Mesenchymal stem cell (in vitro differentiated cells and primary cell): Measurements from ENCODE around the gene CEACAM20.

Experiments
- DNase-seq: peaks from one replicate; pipeline ENCODE4 v3.0.0-alpha.2; 2013
- H2AFZ ChIP-seq: one replicate; pipeline ENCODE4 v1.6.1; 2013; ENCODE audit warnings: low read depth, mild to moderate bottlenecking, control low read depth, inconsistent platforms, low read length, moderate library complexity
- H2AK5ac ChIP-seq: 2 replicates; pipeline ENCODE4 v1.6.1; 2013; ENCODE audit warnings: low read length, moderate library complexity, mild to moderate bottlenecking, inconsistent platforms; ENCODE audit not compliant: severe bottlenecking
- H2BK120ac ChIP-seq: one replicate; pipeline ENCODE4 v1.6.1; 2013; ENCODE audit warnings: low read depth, mild to moderate bottlenecking, inconsistent platforms, low read length, moderate library complexity
- H2BK12ac ChIP-seq, 2 experiments: one replicate each; pipeline ENCODE4 v1.6.1; 2013; ENCODE audit warnings: inconsistent platforms in 2 of 2, low read length in 2 of 2, mild to moderate bottlenecking in 2 of 2, moderate library complexity in 2 of 2, control low read depth in 1 of 2
- H2BK15ac ChIP-seq: one replicate; pipeline ENCODE4 v1.6.1; 2013; ENCODE audit warnings: mild to moderate bottlenecking, low read depth, inconsistent platforms; ENCODE audit not compliant: poor library complexity, severe bottlenecking
- H2BK5ac ChIP-seq: 2 replicates; pipeline ENCODE4 v1.6.1; 2013; ENCODE audit warnings: low read depth, mild to moderate bottlenecking, low read length, control low read depth, inconsistent platforms; ENCODE audit not compliant: poor library complexity, severe bottlenecking
- H3K14ac ChIP-seq, 2 experiments: one replicate each; pipeline ENCODE4 v1.6.1; 2013; ENCODE audit warnings: inconsistent platforms in 2 of 2, low read length in 2 of 2, control low read depth in 1 of 2, mild to moderate bottlenecking in 1 of 2, moderate library complexity in 1 of 2
- H3K18ac ChIP-seq, 2 experiments: one replicate each; pipeline ENCODE4 v1.6.1; 2013; ENCODE audit warnings: inconsistent platforms in 2 of 2, low read length in 2 of 2, control low read depth in 1 of 2, low read depth in 1 of 2, mild to moderate bottlenecking in 1 of 2
- H3K23ac ChIP-seq, 2 experiments: one replicate each; pipeline ENCODE4 v1.6.1; 2013; ENCODE audit warnings: inconsistent platforms in 2 of 2, low read length in 2 of 2, mild to moderate bottlenecking in 2 of 2, moderate library complexity in 2 of 2, control low read depth in 1 of 2
- H3K27ac ChIP-seq: 2 replicates; pipeline ENCODE4 v1.5.1; 2013; ENCODE audit warnings: mild to moderate bottlenecking, moderate library complexity, low read length, control low read depth, inconsistent platforms; ENCODE audit not compliant: poor library complexity, severe bottlenecking
- H3K27me3 ChIP-seq, 2 experiments: 2 replicates each; pipeline versions ENCODE4 v1.6.1 to v1.7.0; 2013; ENCODE audit warnings: low read length in 2 of 2, mild to moderate bottlenecking in 2 of 2, moderate library complexity in 2 of 2, control low read depth in 1 of 2, inconsistent platforms in 1 of 2; ENCODE audit not compliant: control insufficient read depth in 1 of 2, insufficient read depth in 1 of 2
- H3K36me3 ChIP-seq, 2 experiments: 2 replicates each; pipeline versions ENCODE4 v1.6.1 to v1.7.0; 2013; ENCODE audit warnings: low read length in 2 of 2, control low read depth in 1 of 2, inconsistent platforms in 1 of 2, low read depth in 1 of 2, mild to moderate bottlenecking in 1 of 2; ENCODE audit not compliant: insufficient read depth in 2 of 2, control insufficient read depth in 1 of 2
- H3K4ac ChIP-seq, 2 experiments: one replicate each; pipeline ENCODE4 v1.6.1; 2013; ENCODE audit warnings: inconsistent platforms in 2 of 2, low read length in 2 of 2, mild to moderate bottlenecking in 2 of 2, moderate library complexity in 2 of 2, control low read depth in 1 of 2, low read depth in 1 of 2
- H3K4me1 ChIP-seq: 2 replicates; pipeline ENCODE4 v1.6.1; 2013; ENCODE audit warnings: low read depth, low read length, control low read depth; ENCODE audit not compliant: control insufficient read depth, insufficient read depth
- H3K4me2 ChIP-seq: 2 replicates; pipeline ENCODE4 v1.6.1; 2013; ENCODE audit warnings: low read length, mild to moderate bottlenecking, inconsistent platforms; ENCODE audit not compliant: poor library complexity, severe bottlenecking
- H3K4me3 ChIP-seq, 2 experiments: 2 replicates each; pipeline versions ENCODE4 v1.5.1 to v1.7.0; 2013; ENCODE audit warnings: low read length in 2 of 2, mild to moderate bottlenecking in 2 of 2, control low read depth in 1 of 2, low read depth in 1 of 2; ENCODE audit not compliant: insufficient read depth in 1 of 2
- H3K79me1 ChIP-seq: replicated peaks from 2 replicates; pipeline ENCODE4 v1.6.1; 2013; ENCODE audit warnings: mild to moderate bottlenecking, control low read depth, low read length, inconsistent platforms; ENCODE audit not compliant: poor library complexity, severe bottlenecking
- H3K9ac ChIP-seq: 2 replicates; pipeline ENCODE4 v1.7.0; 2013; ENCODE audit warnings: mild to moderate bottlenecking, low read length, moderate library complexity
- H3K9me3 ChIP-seq: 2 replicates; pipeline ENCODE4 v1.7.0; 2013; ENCODE audit warnings: mild to moderate bottlenecking, low read length; ENCODE audit not compliant: control insufficient read depth
- H4K8ac ChIP-seq: one replicate; pipeline ENCODE4 v1.6.1; 2013; ENCODE audit warnings: inconsistent platforms, mild to moderate bottlenecking, low read length, moderate library complexity
- H4K91ac ChIP-seq: one replicate; pipeline ENCODE4 v1.6.1; 2013; ENCODE audit warnings: mild to moderate bottlenecking, low read length, inconsistent platforms
- WGBS: methylation state at CpG from one replicate; pipeline ENCODE4 v1.1.7; 2013; ENCODE audit warnings: mixed read lengths; 5-methylcytosine and 5-hydroxymethylcytosine counted together

The CEACAM20 gene

GRCh38 chr19:44574186-44574950 lies 44.9 kb upstream of the CEACAM20 start:
- peaks cover 11% of the 10 kb centered on the region for H3K4me1 ChIP-seq
- no peak overlapping the region for H3K18ac ChIP-seq
- H3K4ac ChIP-seq, result no peak overlapping the region
- H2AK5ac ChIP-seq, result no peak overlapping the region
- no peak overlapping the region for H3K4me2 ChIP-seq
- no peaks in the 10 kb centered on the region for H3K79me1 ChIP-seq
- H2BK5ac ChIP-seq, result no peak overlapping the region
- H3K27me3 ChIP-seq, result peaks cover 4 to 29% of the 10 kb centered on the region in 2 experiments
- H3K27ac ChIP-seq, result no peak overlapping the region
- H2AFZ ChIP-seq, result no peak overlapping the region
- H3K23ac ChIP-seq, result no peak overlapping the region
- H3K14ac ChIP-seq, result no peak overlapping the region
- H4K91ac ChIP-seq, result no peak overlapping the region
- H3K4me3 ChIP-seq, result no peak overlapping the region
- no peak for DNase-seq
- H2BK120ac ChIP-seq, result no peak overlapping the region
- no peak overlapping the region for H2BK12ac ChIP-seq
- 78% methylated on average over 8 of the region's 8 CpGs for WGBS
- no peaks in the 10 kb centered on the region for H3K36me3 ChIP-seq
- no peak overlapping the region for H4K8ac ChIP-seq
- H3K9me3 ChIP-seq, result no peaks in the 10 kb centered on the region
- H3K9ac ChIP-seq, result no peak overlapping the region
- H2BK15ac ChIP-seq, result no peak overlapping the region

- Histone ChIP-seq H3K23ac (no peak overlapping the region), H3K4me2 (no peak overlapping the region), H4K8ac (no peak overlapping the region), H3K79me1 (no peaks in the 10 kb centered on the region), H2AFZ (no peak overlapping the region), H2BK5ac (no peak overlapping the region), H2BK12ac (no peak overlapping the region), H2BK15ac (no peak overlapping the region), H4K91ac (no peak overlapping the region), H3K27ac (no peak overlapping the region), H3K4ac (no peak overlapping the region), H3K36me3 (no peaks in the 10 kb centered on the region), H3K9ac (no peak overlapping the region), H3K18ac (no peak overlapping the region), H2AK5ac (no peak overlapping the region), H3K27me3 (peaks cover 4 to 33% of the 10 kb centered on the region in 2 experiments), H3K4me3 (no peak overlapping the region), H3K4me1 (peaks cover 11% of the 10 kb centered on the region), H3K9me3 (no peaks in the 10 kb centered on the region), H3K14ac (no peak overlapping the region), H2BK120ac (no peak overlapping the region)
- WGBS, result 77% methylated on average over 3 of the region's 4 CpGs
- DNase-seq, result no peak
These were observed 44.2 kb upstream of the CEACAM20 start for GRCh38 chr19:44573627-44574026.

GRCh38 chr19:44573183-44573582 lies 43.7 kb upstream of the CEACAM20 start:
- Histone ChIP-seq H4K91ac (no peak overlapping the region), H3K4me2 (no peak overlapping the region), H4K8ac (no peak overlapping the region), H2AFZ (no peak overlapping the region), H2BK5ac (no peak overlapping the region), H3K14ac (no peak overlapping the region), H3K27ac (no peak overlapping the region), H3K36me3 (no peaks in the 10 kb centered on the region), H3K27me3 (peaks cover 4 to 35% of the 10 kb centered on the region in 2 experiments), H3K18ac (no peak overlapping the region), H3K4me3 (no peak overlapping the region), H2BK12ac (no peak overlapping the region), H3K4ac (no peak overlapping the region), H3K79me1 (no peaks in the 10 kb centered on the region), H3K9me3 (no peaks in the 10 kb centered on the region), H3K9ac (no peak overlapping the region), H3K4me1 (peaks cover 11% of the 10 kb centered on the region), H2BK15ac (no peak overlapping the region), H2BK120ac (no peak overlapping the region), H2AK5ac (no peak overlapping the region), H3K23ac (no peak overlapping the region)
- WGBS, result 94% methylated on average over 4 of the region's 4 CpGs
- DNase-seq, result no peak

- Histone ChIP-seq H2BK12ac (no peak overlapping the region), H4K8ac (no peak overlapping the region), H4K91ac (no peak overlapping the region), H3K4me1 (peaks cover 11% of the 10 kb centered on the region), H3K4me3 (no peak overlapping the region), H3K9ac (no peak overlapping the region), H2AFZ (no peak overlapping the region), H3K18ac (no peak overlapping the region), H3K4me2 (no peak overlapping the region), H2AK5ac (no peak overlapping the region), H2BK15ac (no peak overlapping the region), H3K27me3 (peaks cover 8 to 41% of the 10 kb centered on the region in 2 experiments), H3K23ac (no peak overlapping the region), H3K14ac (no peak overlapping the region), H2BK5ac (no peak overlapping the region), H3K27ac (no peak overlapping the region), H3K36me3 (no peaks in the 10 kb centered on the region), H3K9me3 (no peaks in the 10 kb centered on the region), H2BK120ac (no peak overlapping the region), H3K4ac (no peak overlapping the region), H3K79me1 (no peaks in the 10 kb centered on the region)
- 79% methylated on average over 3 of the region's 4 CpGs for WGBS
- no peak for DNase-seq
These were observed 43.1 kb upstream of the CEACAM20 start for GRCh38 chr19:44572581-44572900.
